ENCODE results near the gene FASN.

Gene FASN

GRCh38 chr17:82100502-82101298 lies 2.7 kb upstream of the FASN start:
- TF ChIP-seq CTCF (conservative IDR thresholded peaks at IDR 0.05; ENCODE audit: low read depth, low read length) = no peak
- no peak overlapping the region for H3K4me3 ChIP-seq (ENCODE audit: low read depth, low read length)
- DNase-seq (ENCODE audit: low read depth) = no peak

GRCh38 chr17:82098939-82099763 lies 1.1 kb upstream of the FASN start:
- no peak for TF ChIP-seq CTCF (conservative IDR thresholded peaks at IDR 0.05; ENCODE audit: low read depth, low read length)
- peak overlapping the region; percentile 60 for H3K4me3 ChIP-seq (ENCODE audit: low read depth, low read length)
- no peak for DNase-seq (ENCODE audit: low read depth)

GRCh38 chr17:82097919-82098168 lies 192 bp downstream of the FASN start:
- no peak for DNase-seq (ENCODE audit: low read depth)
- peak overlapping the region; percentile 73 for H3K4me3 ChIP-seq (ENCODE audit: low read depth, low read length)

GRCh38 chr17:82097184-82097918 lies 685 bp downstream of the FASN start:
- no peak for TF ChIP-seq CTCF (conservative IDR thresholded peaks at IDR 0.05; ENCODE audit: low read depth, low read length)
- peak overlapping the region; percentile 73 for H3K4me3 ChIP-seq (ENCODE audit: low read depth, low read length)
- peak; percentile 79 for DNase-seq (ENCODE audit: low read depth)

More at GRCh38 chr17:82097919-82098168, 192 bp downstream of the FASN start:
- no peak for TF ChIP-seq CTCF (conservative IDR thresholded peaks at IDR 0.05; ENCODE audit: low read depth, low read length)

GRCh38 chr17:82096709-82097183 lies 1.3 kb downstream of the FASN start:
- DNase-seq (ENCODE audit: low read depth) = no peak
- TF ChIP-seq CTCF (conservative IDR thresholded peaks at IDR 0.05; ENCODE audit: low read depth, low read length) = no peak
- H3K4me3 ChIP-seq (ENCODE audit: low read depth, low read length) = peak overlapping the region; percentile 73

GRCh38 chr17:82095777-82096708 lies 2.0 kb downstream of the FASN start:
- TF ChIP-seq CTCF (conservative IDR thresholded peaks at IDR 0.05; ENCODE audit: low read depth, low read length) = no peak
- H3K4me3 ChIP-seq (ENCODE audit: low read depth, low read length) = peak overlapping the region; percentile 73

More at GRCh38 chr17:82095777-82096708, 2.0 kb downstream of the FASN start:
- peak; percentile 38 for DNase-seq (ENCODE audit: low read depth)
